ENCODE measurements around the gene VENTX.

VENTX gene

GRCh38 chr10:133229265-133230043 lies 8.2 kb upstream of the VENTX start:
- TF ChIP-seq BCL11B (tag by site-specific recombination; IDR thresholded peaks at IDR 0.05; ENCODE audit: low read depth) (no peak), HOXC10 (CRISPR knock-in tag; IDR thresholded peaks at IDR 0.05) (no peak), KLF10 (tag by site-specific recombination; IDR thresholded peaks at IDR 0.05) (no peak), ZNF548 (tag by site-specific recombination; IDR thresholded peaks at IDR 0.05) (no peak), HOXA7 (CRISPR knock-in tag; IDR thresholded peaks at IDR 0.05; ENCODE audit: borderline replicate concordance) (no peak), ZNF155 (tag by site-specific recombination; IDR thresholded peaks at IDR 0.05) (no peak), ZNF221 (tag by site-specific recombination; IDR thresholded peaks at IDR 0.05; ENCODE audit: borderline replicate concordance) (no peak), SP2 (tag by site-specific recombination; IDR thresholded peaks at IDR 0.05) (peak; percentile 22; the same call in 1 of the 2 replicates)
- H3K9me3 ChIP-seq (ENCODE audit: control insufficient read depth, insufficient read depth, low read depth, low read length): no peaks in the 10 kb centered on the region
- H3K36me3 ChIP-seq (ENCODE audit: control insufficient read depth in 2 of 2, insufficient read depth in 1 of 2, low read length in 2 of 2): no peaks in the 10 kb centered on the region
- ChIA-PET CTCF (no interaction called here), POLR2A (no interaction called here)
- no peaks in the 10 kb centered on the region for H3K4me1 ChIP-seq (ENCODE audit: control insufficient read depth, insufficient read depth, low read length)
- no peak overlapping the region for H3K27ac ChIP-seq (ENCODE audit: extremely low read depth, low read depth, low read length)
- no peak overlapping the region for H3K4me3 ChIP-seq (ENCODE audit: low read depth, low read length)

GRCh38 chr10:133230044-133230361 lies 7.7 kb upstream of the VENTX start, which contains the start of gene UTF1:
Gene UTF1 (plus strand): TSS chr10:133230217. CDS start chr10:133230289, 72 bp downstream.
- Histone ChIP-seq H3K9me3 (ENCODE audit: control insufficient read depth, insufficient read depth, low read depth, low read length) (no peaks in the 10 kb centered on the region), H3K4me1 (ENCODE audit: control insufficient read depth, insufficient read depth, low read length) (no peaks in the 10 kb centered on the region), H3K27ac (ENCODE audit: extremely low read depth, low read depth, low read length) (peak within 1 kb of the TSS; percentile 46; the same call in 1 of the 2 replicates), H3K36me3 (ENCODE audit: control insufficient read depth in 2 of 2, insufficient read depth in 1 of 2, low read length in 2 of 2) (no peaks in the 10 kb centered on the region), H3K4me3 (ENCODE audit: low read depth, low read length) (no peak within 1 kb of the TSS)
- ChIA-PET CTCF (no interaction called here), POLR2A (no interaction called here)
- TF ChIP-seq, protein P1, sequence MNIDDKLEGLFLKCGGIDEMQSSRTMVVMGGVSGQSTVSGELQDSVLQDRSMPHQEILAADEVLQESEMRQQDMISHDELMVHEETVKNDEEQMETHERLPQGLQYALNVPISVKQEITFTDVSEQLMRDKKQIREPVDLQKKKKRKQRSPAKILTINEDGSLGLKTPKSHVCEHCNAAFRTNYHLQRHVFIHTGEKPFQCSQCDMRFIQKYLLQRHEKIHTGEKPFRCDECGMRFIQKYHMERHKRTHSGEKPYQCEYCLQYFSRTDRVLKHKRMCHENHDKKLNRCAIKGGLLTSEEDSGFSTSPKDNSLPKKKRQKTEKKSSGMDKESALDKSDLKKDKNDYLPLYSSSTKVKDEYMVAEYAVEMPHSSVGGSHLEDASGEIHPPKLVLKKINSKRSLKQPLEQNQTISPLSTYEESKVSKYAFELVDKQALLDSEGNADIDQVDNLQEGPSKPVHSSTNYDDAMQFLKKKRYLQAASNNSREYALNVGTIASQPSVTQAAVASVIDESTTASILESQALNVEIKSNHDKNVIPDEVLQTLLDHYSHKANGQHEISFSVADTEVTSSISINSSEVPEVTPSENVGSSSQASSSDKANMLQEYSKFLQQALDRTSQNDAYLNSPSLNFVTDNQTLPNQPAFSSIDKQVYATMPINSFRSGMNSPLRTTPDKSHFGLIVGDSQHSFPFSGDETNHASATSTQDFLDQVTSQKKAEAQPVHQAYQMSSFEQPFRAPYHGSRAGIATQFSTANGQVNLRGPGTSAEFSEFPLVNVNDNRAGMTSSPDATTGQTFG (tag by site-specific recombination; IDR thresholded peaks at IDR 0.05; ENCODE audit: borderline replicate concordance): no peak
- TF ChIP-seq SP3 (tag by site-specific recombination; IDR thresholded peaks at IDR 0.05): 0 out of 2 replicates have a peak, but pooled peaks have one; percentile 20

DNA sequence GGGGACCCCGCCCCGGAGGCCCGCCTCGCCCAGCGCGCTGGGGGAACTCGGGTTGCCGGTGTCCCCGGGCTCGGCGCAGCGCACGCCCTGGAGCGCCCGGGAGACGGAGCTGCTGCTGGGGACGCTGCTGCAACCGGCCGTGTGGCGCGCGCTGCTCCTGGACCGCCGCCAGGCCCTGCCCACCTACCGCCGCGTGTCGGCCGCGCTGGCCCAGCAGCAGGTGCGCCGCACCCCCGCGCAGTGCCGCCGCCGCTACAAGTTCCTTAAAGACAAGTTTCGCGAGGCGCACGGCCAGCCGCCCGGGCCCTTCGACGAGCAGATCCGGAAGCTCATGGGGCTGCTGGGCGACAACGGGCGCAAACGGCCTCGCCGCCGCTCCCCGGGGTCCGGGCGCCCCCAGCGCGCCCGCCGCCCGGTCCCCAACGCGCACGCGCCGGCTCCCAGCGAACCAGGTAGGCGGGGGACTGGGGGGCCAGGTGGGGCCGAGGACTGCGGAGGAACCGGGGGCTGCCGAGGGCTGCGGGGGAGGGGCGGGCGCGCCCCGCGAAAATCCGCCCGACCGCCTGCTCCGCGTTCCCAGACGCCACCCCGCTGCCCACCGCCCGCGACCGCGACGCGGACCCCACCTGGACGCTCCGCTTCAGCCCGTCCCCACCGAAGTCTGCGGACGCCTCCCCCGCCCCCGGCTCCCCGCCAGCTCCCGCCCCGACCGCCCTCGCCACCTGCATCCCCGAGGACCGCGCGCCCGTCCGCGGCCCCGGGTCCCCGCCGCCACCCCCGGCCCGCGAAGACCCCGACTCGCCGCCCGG lies 7.1 kb upstream of the VENTX start:
- no peak overlapping the region for H3K4me3 ChIP-seq (ENCODE audit: low read depth, low read length)
- peak overlapping the region; percentile 46; the same call in 1 of the 2 replicates for H3K27ac ChIP-seq (ENCODE audit: extremely low read depth, low read depth, low read length)
- H3K36me3 ChIP-seq (ENCODE audit: control insufficient read depth in 2 of 2, insufficient read depth in 1 of 2, low read length in 2 of 2): no peaks in the 10 kb centered on the region
- ChIA-PET POLR2A (no interaction called here), CTCF (interaction anchor here (0.7 kb wide), 1 partner anchor 15 kb away, joined by 3 read pairs; no protein-coding TSS in a partner anchor)
- H3K4me1 ChIP-seq (ENCODE audit: control insufficient read depth, insufficient read depth, low read length): no peaks in the 10 kb centered on the region
- no peaks in the 10 kb centered on the region for H3K9me3 ChIP-seq (ENCODE audit: control insufficient read depth, insufficient read depth, low read depth, low read length)
- no peak for TF ChIP-seq ZNF701 (tag by site-specific recombination; IDR thresholded peaks at IDR 0.05)
- no peak for TF ChIP-seq YY2 (tag by site-specific recombination; IDR thresholded peaks at IDR 0.05)
- TF ChIP-seq ZNF664 (tag by site-specific recombination; IDR thresholded peaks at IDR 0.05): no peak
- no peak for TF ChIP-seq ZNF658 (tag by site-specific recombination; IDR thresholded peaks at IDR 0.05)
- TF ChIP-seq ZFP37 (tag by site-specific recombination; IDR thresholded peaks at IDR 0.05): no peak
- peak; percentile 42; the same call in 1 of the 2 replicates for TF ChIP-seq ZFHX2 (tag by site-specific recombination; conservative IDR thresholded peaks at IDR 0.05)
- no peak for TF ChIP-seq ZNF530 (tag by site-specific recombination; IDR thresholded peaks at IDR 0.05; ENCODE audit: low read depth)
- TF ChIP-seq ZNF561 (tag by site-specific recombination; IDR thresholded peaks at IDR 0.05; ENCODE audit: borderline replicate concordance): peak; percentile 55; the same call in 1 of the 2 replicates
- TF ChIP-seq KLF10 (tag by site-specific recombination; IDR thresholded peaks at IDR 0.05): peak; percentile 40; the same call in 1 of the 2 replicates
- TF ChIP-seq ZNF837 (tag by site-specific recombination; IDR thresholded peaks at IDR 0.05): no peak
- TF ChIP-seq ZBTB8A (tag by site-specific recombination; IDR thresholded peaks at IDR 0.05): 0 out of 2 replicates have a peak, but pooled peaks have one; percentile 22
- TF ChIP-seq SP2 (tag by site-specific recombination; IDR thresholded peaks at IDR 0.05): no peak
- TF ChIP-seq ZNF747 (tag by site-specific recombination; IDR thresholded peaks at IDR 0.05): no peak
- no peak for TF ChIP-seq ZSCAN30 (tag by site-specific recombination; IDR thresholded peaks at IDR 0.05)
- no peak for TF ChIP-seq OSR2 (tag by site-specific recombination; IDR thresholded peaks at IDR 0.05)
- TF ChIP-seq, protein P2, sequence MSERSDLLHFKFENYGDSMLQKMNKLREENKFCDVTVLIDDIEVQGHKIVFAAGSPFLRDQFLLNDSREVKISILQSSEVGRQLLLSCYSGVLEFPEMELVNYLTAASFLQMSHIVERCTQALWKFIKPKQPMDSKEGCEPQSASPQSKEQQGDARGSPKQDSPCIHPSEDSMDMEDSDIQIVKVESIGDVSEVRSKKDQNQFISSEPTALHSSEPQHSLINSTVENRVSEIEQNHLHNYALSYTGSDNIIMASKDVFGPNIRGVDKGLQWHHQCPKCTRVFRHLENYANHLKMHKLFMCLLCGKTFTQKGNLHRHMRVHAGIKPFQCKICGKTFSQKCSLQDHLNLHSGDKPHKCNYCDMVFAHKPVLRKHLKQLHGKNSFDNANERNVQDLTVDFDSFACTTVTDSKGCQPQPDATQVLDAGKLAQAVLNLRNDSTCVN (tag by site-specific recombination; optimal IDR thresholded peaks at IDR 0.05): peak; percentile 30
- TF ChIP-seq ZIC2 (tag by site-specific recombination; IDR thresholded peaks at IDR 0.05): 0 out of 2 replicates have a peak, but pooled peaks have one; percentile 16
- no peak for TF ChIP-seq ZNF585B (tag by site-specific recombination; IDR thresholded peaks at IDR 0.05)
- TF ChIP-seq ZNF248 (tag by site-specific recombination; IDR thresholded peaks at IDR 0.05): no peak
